ENCODE results near the gene POPDC2. TPM values are rescaled to one million over a fixed set of nuclear protein-coding genes. Genes with fewer than 3 reads are reported as not detected.

The POPDC2 gene
- total RNA-seq, 1 donor: 0.27 TPM

DNA sequence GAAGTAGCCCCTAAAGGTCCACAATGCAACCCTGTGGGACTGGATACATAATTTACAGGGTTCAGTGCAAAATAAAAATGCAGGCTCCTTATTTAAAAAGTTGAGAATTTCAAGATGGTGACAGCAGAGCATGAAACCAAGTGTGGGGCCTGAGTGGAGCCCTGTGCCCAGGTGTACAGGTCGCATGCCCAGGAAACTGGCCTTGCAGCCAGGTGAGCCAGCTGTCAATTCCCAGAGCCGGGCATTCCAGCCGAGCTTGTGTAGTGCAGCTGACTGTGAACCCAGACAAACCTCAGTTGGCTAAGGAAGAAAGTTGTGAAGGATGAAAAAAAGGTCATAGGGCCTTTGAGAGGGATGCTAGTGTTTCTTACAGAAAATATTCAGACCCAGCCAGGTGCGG, 27.6 kb downstream of the POPDC2 start:
- H3K4me3 ChIP-seq (ENCODE audit: low read depth, low read length): no peak overlapping the region
- TF ChIP-seq, protein P1, sequence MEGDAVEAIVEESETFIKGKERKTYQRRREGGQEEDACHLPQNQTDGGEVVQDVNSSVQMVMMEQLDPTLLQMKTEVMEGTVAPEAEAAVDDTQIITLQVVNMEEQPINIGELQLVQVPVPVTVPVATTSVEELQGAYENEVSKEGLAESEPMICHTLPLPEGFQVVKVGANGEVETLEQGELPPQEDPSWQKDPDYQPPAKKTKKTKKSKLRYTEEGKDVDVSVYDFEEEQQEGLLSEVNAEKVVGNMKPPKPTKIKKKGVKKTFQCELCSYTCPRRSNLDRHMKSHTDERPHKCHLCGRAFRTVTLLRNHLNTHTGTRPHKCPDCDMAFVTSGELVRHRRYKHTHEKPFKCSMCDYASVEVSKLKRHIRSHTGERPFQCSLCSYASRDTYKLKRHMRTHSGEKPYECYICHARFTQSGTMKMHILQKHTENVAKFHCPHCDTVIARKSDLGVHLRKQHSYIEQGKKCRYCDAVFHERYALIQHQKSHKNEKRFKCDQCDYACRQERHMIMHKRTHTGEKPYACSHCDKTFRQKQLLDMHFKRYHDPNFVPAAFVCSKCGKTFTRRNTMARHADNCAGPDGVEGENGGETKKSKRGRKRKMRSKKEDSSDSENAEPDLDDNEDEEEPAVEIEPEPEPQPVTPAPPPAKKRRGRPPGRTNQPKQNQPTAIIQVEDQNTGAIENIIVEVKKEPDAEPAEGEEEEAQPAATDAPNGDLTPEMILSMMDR (IDR thresholded peaks at IDR 0.05; ENCODE audit: insufficient read depth, low read length): no peak
- DNase-seq (ENCODE audit: low read depth): no peak

- no peak overlapping the region for H3K4me3 ChIP-seq (ENCODE audit: low read depth, low read length)
- TF ChIP-seq, protein P1 (IDR thresholded peaks at IDR 0.05; ENCODE audit: insufficient read depth, low read length): no peak
- DNase-seq (ENCODE audit: low read depth): no peak
Observed at GRCh38 chr3:119632216-119632615, 28.2 kb downstream of the POPDC2 start.

DNA sequence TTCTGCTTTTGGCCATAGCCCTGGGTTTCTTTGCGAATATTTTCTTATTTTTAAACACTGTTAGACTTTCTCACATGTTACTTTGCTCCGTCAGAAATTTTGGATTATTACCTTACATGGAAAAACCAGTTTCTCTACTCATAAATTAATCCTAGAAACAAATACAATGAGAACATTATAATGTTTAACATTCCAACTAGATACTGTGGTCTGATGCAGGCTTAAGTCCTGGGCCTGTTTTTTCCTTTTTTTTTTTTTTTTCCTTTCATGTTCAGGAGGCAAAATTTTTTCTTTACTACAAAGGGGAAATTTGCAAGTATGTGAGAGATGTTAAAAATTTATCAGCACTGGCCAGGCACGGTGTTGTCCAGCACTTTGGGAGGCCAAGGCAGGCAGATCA, 28.9 kb downstream of the POPDC2 start:
- peak; percentile 46 for DNase-seq (ENCODE audit: low read depth)
- no peak overlapping the region for H3K4me3 ChIP-seq (ENCODE audit: low read depth, low read length)
- TF ChIP-seq, protein P1 (IDR thresholded peaks at IDR 0.05; ENCODE audit: insufficient read depth, low read length): no peak

- H3K4me3 ChIP-seq (ENCODE audit: low read depth, low read length): no peak overlapping the region
- TF ChIP-seq, protein P1 (IDR thresholded peaks at IDR 0.05; ENCODE audit: insufficient read depth, low read length): no peak
- DNase-seq (ENCODE audit: low read depth): peak; percentile 79
Observed at GRCh38 chr3:119630880-119631329, 29.5 kb downstream of the POPDC2 start.

DNA sequence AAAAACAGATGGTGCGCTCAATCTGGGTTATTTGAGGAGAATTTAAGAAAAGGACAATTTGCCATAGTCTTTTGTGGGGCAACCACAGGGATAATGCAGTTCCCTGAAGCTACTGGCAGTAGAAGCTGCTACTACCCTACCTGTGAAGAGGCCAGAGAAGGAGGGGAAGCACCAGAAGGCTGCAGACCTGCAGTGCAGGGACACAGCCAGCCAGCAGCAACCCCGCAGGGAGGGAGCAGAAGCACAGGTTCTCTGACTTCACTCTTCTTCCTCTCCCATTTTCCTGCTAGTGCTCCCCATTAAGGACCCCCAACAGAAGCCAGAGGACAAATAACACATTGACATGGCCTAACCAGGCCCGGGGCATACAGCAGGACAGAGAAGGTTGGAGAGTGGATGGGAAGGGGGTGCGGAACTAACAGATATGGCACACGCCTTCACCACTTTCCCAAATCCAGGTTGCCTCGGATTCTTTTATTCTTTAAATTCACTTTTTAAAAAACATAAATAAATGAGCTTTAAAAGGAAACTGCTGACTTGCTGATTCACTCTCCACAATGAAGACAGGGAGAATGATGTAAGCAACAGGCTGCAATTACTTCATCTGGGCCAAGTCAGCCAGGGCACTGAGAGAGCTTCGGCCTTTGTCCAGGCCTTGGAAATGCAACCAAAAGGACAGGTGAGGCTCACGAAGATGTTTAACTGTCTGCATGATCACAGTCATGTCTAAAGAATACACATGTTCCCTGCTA, 30.1 kb downstream of the POPDC2 start:
- no peak overlapping the region for H3K4me3 ChIP-seq (ENCODE audit: low read depth, low read length)
- TF ChIP-seq, protein P1 (IDR thresholded peaks at IDR 0.05; ENCODE audit: insufficient read depth, low read length): no peak
- peak; percentile 90 for DNase-seq (ENCODE audit: low read depth)

- TF ChIP-seq, protein P1 (IDR thresholded peaks at IDR 0.05; ENCODE audit: insufficient read depth, low read length): no peak
- DNase-seq (ENCODE audit: low read depth): peak; percentile 50
- no peak overlapping the region for H3K4me3 ChIP-seq (ENCODE audit: low read depth, low read length)
Observed at GRCh38 chr3:119628816-119629445, 31.5 kb downstream of the POPDC2 start.
